ENCODE data around the gene BNIP3. TPM values are rescaled to one million over a fixed set of nuclear protein-coding genes. Genes with fewer than 3 reads are reported as not detected.

BNIP3 gene
- total and polyA plus RNA-seq, 2 of the 13 experiments (the other 11 are each of a cell fraction or from before 2014, with no cell fraction given) = 73.7 to 223 TPM

- TF ChIP-seq, protein P1, sequence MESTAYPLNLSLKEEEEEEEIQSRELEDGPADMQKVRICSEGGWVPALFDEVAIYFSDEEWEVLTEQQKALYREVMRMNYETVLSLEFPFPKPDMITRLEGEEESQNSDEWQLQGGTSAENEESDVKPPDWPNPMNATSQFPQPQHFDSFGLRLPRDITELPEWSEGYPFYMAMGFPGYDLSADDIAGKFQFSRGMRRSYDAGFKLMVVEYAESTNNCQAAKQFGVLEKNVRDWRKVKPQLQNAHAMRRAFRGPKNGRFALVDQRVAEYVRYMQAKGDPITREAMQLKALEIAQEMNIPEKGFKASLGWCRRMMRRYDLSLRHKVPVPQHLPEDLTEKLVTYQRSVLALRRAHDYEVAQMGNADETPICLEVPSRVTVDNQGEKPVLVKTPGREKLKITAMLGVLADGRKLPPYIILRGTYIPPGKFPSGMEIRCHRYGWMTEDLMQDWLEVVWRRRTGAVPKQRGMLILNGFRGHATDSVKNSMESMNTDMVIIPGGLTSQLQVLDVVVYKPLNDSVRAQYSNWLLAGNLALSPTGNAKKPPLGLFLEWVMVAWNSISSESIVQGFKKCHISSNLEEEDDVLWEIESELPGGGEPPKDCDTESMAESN (CRISPR knock-in tag; conservative IDR thresholded peaks at IDR 0.05) = no peak
- TF ChIP-seq PCBP2 (optimal IDR thresholded peaks at IDR 0.05; ENCODE audit: low read depth, low read length, poor library complexity, severe bottlenecking) (no peak), KDM1A (CRISPR knock-in tag; IDR thresholded peaks at IDR 0.05) (no peak), ZNF616 (CRISPR knock-in tag; IDR thresholded peaks at IDR 0.05; ENCODE audit: low read depth) (no peak)
These were observed 21.9 kb downstream of the BNIP3 start (continued) for GRCh38 chr10:131959841-131960240.

DNA sequence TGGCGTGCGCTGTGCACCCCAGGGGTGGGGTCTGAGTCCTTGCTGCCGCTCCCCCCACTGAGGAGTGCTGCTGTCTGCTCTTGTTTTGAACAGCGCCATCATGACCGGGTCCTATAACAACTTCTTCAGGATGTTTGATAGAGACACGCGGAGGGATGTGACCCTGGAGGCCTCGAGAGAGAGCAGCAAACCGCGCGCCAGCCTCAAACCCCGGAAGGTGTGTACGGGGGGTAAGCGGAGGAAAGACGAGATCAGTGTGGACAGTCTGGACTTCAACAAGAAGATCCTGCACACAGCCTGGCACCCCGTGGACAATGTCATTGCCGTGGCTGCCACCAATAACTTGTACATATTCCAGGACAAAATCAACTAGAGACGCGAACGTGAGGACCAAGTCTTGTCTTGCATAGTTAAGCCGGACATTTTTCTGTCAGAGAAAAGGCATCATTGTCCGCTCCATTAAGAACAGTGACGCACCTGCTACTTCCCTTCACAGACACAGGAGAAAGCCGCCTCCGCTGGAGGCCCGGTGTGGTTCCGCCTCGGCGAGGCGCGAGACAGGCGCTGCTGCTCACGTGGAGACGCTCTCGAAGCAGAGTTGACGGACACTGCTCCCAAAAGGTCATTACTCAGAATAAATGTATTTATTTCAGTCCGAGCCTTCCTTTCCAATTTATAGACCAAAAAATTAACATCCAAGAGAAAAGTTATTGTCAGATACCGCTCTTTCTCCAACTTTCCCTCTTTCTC, 26.0 kb downstream of the BNIP3 start:
- DNase-seq (ENCODE audit: low spot score) (no peak), ATAC-seq (no peak), FAIRE-seq (no peak)
- Histone ChIP-seq H3K4me3 (replicated peaks in 1 of 3; ENCODE audit: insufficient read depth in 1 of 3, low read depth in 2 of 3, low read length in 3 of 3) (no peak overlapping the region), H3K27me3 (ENCODE audit: control insufficient read depth in 1 of 2, insufficient read depth in 2 of 2, low read length in 2 of 2) (no peaks in the 10 kb centered on the region), H3K79me2 (ENCODE audit: insufficient read depth, low read length) (no peaks in the 10 kb centered on the region), H3K4me2 (ENCODE audit: low read depth, low read length) (no peak overlapping the region), H3K9me3 (ENCODE audit: low read length) (no peaks in the 10 kb centered on the region), H3K27ac (ENCODE audit: extremely low read length, insufficient read depth, low read length) (no peak overlapping the region), H4K20me1 (ENCODE audit: insufficient read depth, low read length) (no peaks in the 10 kb centered on the region), H3K9ac (ENCODE audit: insufficient read depth, low read depth, low read length) (no peak overlapping the region), H3K36me3 (replicated peaks in 1 of 2; ENCODE audit: control insufficient read depth in 1 of 2, insufficient read depth in 2 of 2, low read length in 2 of 2) (peaks cover 24 to 54% of the 10 kb centered on the region in 2 experiments; a peak in 4 of 5 replicates), H2AFZ (ENCODE audit: low read length) (no peak overlapping the region), H3K4me1 (ENCODE audit: insufficient read depth, low read length) (no peaks in the 10 kb centered on the region)
- 96% methylated on average over 38 of the region's 38 CpGs for WGBS (ENCODE audit: low lambda C conversion rate)
- TF ChIP-seq ZEB1 (IDR thresholded peaks at IDR 0.05; ENCODE audit: insufficient replicate concordance, low read depth) (no peak), RBM22 (optimal IDR thresholded peaks at IDR 0.05; ENCODE audit: low read length) (peak; percentile 23), SRF (IDR thresholded peaks at IDR 0.05; ENCODE audit: low read depth, low read length) (no peak), ATF7 (IDR thresholded peaks at IDR 0.05) (no peak), ATF7 (CRISPR knock-in tag; IDR thresholded peaks at IDR 0.05) (no peak), FIP1L1 (IDR thresholded peaks at IDR 0.05; ENCODE audit: borderline replicate concordance, insufficient read depth, low read depth, low read length) (no peak), ZNF343 (CRISPR knock-in tag; IDR thresholded peaks at IDR 0.05) (no peak), ZBTB7B (CRISPR knock-in tag; IDR thresholded peaks at IDR 0.05) (no peak)
- TF ChIP-seq, protein P2, sequence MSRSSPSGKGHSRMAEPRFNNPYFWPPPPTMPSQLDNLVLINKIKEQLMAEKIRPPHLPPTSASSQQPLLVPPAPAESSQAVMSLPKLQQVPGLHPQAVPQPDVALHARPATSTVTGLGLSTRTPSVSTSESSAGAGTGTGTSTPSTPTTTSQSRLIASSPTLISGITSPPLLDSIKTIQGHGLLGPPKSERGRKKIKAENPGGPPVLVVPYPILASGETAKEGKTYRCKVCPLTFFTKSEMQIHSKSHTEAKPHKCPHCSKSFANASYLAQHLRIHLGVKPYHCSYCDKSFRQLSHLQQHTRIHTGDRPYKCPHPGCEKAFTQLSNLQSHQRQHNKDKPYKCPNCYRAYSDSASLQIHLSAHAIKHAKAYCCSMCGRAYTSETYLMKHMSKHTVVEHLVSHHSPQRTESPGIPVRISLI (CRISPR knock-in tag; IDR thresholded peaks at IDR 0.05; ENCODE audit: borderline replicate concordance) = no peak
- intact Hi-C loops (cut with micrococcal nuclease; ENCODE audit: unreplicated experiment) (no loop called here), in situ Hi-C loops (cut with HindIII; ENCODE audit: extremely low pct_ligation_motif_present, low pct_unique_long_range_greater_than_20kb) (no loop called here)
- ChIA-PET CTCF (ENCODE audit: low intra/inter-chr PET ratio, low total read pairs) (no interaction called here), POLR2A (no interaction called here)
- TSS peak; percentile 25 for BruUV-seq (replicated peaks)

All from HepG2 (cell line).